Neural cell (in vitro differentiated cells): ENCODE data around the gene SMIM14. TPM values are rescaled to one million over a fixed set of nuclear protein-coding genes. Genes with fewer than 3 reads are reported as not detected.

Experiments used
- H2AFZ ChIP-seq: fragments of 200-600, 300-800 bp; sonication (generic), shearing (Covaris generic); 2 replicates; pipeline ENCODE4 v1.6.0; 2014; ENCODE audit warnings: low read depth, mild to moderate bottlenecking, antibody characterized with exemption, low read length, moderate library complexity
- H3F3A ChIP-seq: fragments of 200-600 bp; shearing (Covaris generic); 2 replicates; pipeline ENCODE4 v1.6.1; 2016; ENCODE audit warnings: mild to moderate bottlenecking, moderate library complexity, mixed read lengths, antibody characterized with exemption, low read length; ENCODE audit not compliant: insufficient read depth, poor library complexity, severe bottlenecking
- H3K27ac ChIP-seq: fragments of 200-600, 300-800 bp; sonication (generic), shearing (Covaris generic); 2 replicates; pipeline ENCODE4 v1.5.1; 2014; ENCODE audit warnings: mild to moderate bottlenecking, low read length, moderate library complexity
- H3K27me3 ChIP-seq: fragments of 300-800, 200-600 bp; sonication (generic), shearing (Covaris generic); 2 replicates; pipeline ENCODE4 v1.6.0; 2014; ENCODE audit warnings: mild to moderate bottlenecking, low read depth, low read length, moderate library complexity; ENCODE audit not compliant: insufficient read depth
- H3K36me3 ChIP-seq: fragments of 300-800, 200-600 bp; sonication (generic), shearing (Covaris generic); 2 replicates; pipeline ENCODE4 v1.5.1; 2014; ENCODE audit warnings: mild to moderate bottlenecking, antibody characterized with exemption, low read length, moderate library complexity; ENCODE audit not compliant: insufficient read depth
- H3K4me2 ChIP-seq: fragments of 300-800, 200-600 bp; sonication (generic), shearing (Covaris generic); 2 replicates; pipeline ENCODE4 v1.6.0; 2014; ENCODE audit warnings: mild to moderate bottlenecking, low read length
- H3K4me3 ChIP-seq: fragments of 300-800, 200-600 bp; sonication (generic), shearing (Covaris generic); 2 replicates; pipeline ENCODE4 v1.5.1; 2014; ENCODE audit warnings: mild to moderate bottlenecking, low read length, moderate library complexity
- H3K79me2 ChIP-seq: fragments of 200-600 bp; shearing (Covaris generic); replicated peaks from 2 replicates; pipeline ENCODE4 v1.6.0; 2014; ENCODE audit warnings: mild to moderate bottlenecking, low read length, moderate library complexity; ENCODE audit not compliant: insufficient read depth
- H3K9ac ChIP-seq: fragments of 300-800, 200-600 bp; sonication (generic), shearing (Covaris generic); 2 replicates; pipeline ENCODE4 v1.6.1; 2016; ENCODE audit warnings: mild to moderate bottlenecking, low read length, mixed read lengths
- H3K9me2 ChIP-seq: fragments of 200-600 bp; shearing (Covaris generic); 2 replicates; pipeline ENCODE4 v1.6.1; 2016; ENCODE audit warnings: mild to moderate bottlenecking, low read length, mixed read lengths; ENCODE audit not compliant: insufficient read depth
- H3K9me3 ChIP-seq: fragments of 200-600, 300-800 bp; sonication (generic), shearing (Covaris generic); 2 replicates; pipeline ENCODE4 v1.6.1; 2016; ENCODE audit warnings: mild to moderate bottlenecking, mixed run types, low read length, moderate library complexity, mixed read lengths
- H4K20me1 ChIP-seq: fragments of 200-600 bp; shearing (Covaris generic); 2 replicates; pipeline ENCODE4 v1.6.1; 2016; ENCODE audit warnings: mild to moderate bottlenecking, mixed run types; ENCODE audit not compliant: insufficient read depth
- CTCF ChIP-seq: fragments of 450-650 bp; IDR thresholded peaks from 2 replicates; pipeline ENCODE4 v1.5.1; 2014; ENCODE audit warnings: antibody characterized with exemption, mild to moderate bottlenecking, moderate library complexity; ENCODE audit not compliant: poor library complexity, severe bottlenecking
- EP300 ChIP-seq: fragments of 450-650 bp; conservative IDR thresholded peaks from 2 replicates; pipeline ENCODE4 v1.6.1; 2014; ENCODE audit warnings: antibody characterized with exemption, mild to moderate bottlenecking, moderate library complexity; ENCODE audit not compliant: poor library complexity, severe bottlenecking
- EZH2 ChIP-seq: fragments of 200-600, 300-800 bp; shearing (Covaris generic), sonication (generic); IDR thresholded peaks from 2 replicates; pipeline ENCODE4 v1.6.1; 2014; ENCODE audit warnings: antibody characterized with exemption, low read length, borderline replicate concordance, mild to moderate bottlenecking; ENCODE audit not compliant: insufficient read depth, poor library complexity, severe bottlenecking
- MXI1 ChIP-seq: fragments of 450-650 bp; conservative IDR thresholded peaks from 2 replicates; pipeline ENCODE4 v1.6.1; 2014; ENCODE audit warnings: antibody characterized with exemption, mild to moderate bottlenecking; ENCODE audit not compliant: poor library complexity, severe bottlenecking
- POLR2AphosphoS5 ChIP-seq: IDR thresholded peaks from 2 replicates; pipeline ENCODE4 v1.6.1; 2012
- RAD21 ChIP-seq: fragments of 450-650 bp; conservative IDR thresholded peaks from 2 replicates; pipeline ENCODE4 v1.6.1; 2014; ENCODE audit warnings: antibody characterized with exemption, mild to moderate bottlenecking, moderate library complexity
- SMC3 ChIP-seq: fragments of 450-650 bp; conservative IDR thresholded peaks from 2 replicates; pipeline ENCODE4 v1.6.1; 2014; ENCODE audit warnings: antibody characterized with exemption, mild to moderate bottlenecking, moderate library complexity; ENCODE audit not compliant: poor library complexity
- TAF1 ChIP-seq: IDR thresholded peaks from 2 replicates; pipeline ENCODE4 v1.6.1; 2012; ENCODE audit warnings: low read depth
- polyA plus RNA-seq: library from polyadenylated mRNA; depleted of rRNA; stranded (reverse); fragments of >200 nt; gene quantifications from 2 replicates; pipeline ENCODE4 v1.2.3, GENCODE V29; 2014
- TF ChIP-seq, protein P1 (sequence below): IDR thresholded peaks from 2 replicates; pipeline ENCODE4 v1.6.1; 2012; ENCODE audit warnings: borderline replicate concordance

The SMIM14 gene
- polyA plus RNA-seq, 1 donor from 2014 or later: 55.6 TPM

- peak overlapping the region; percentile 94 for H3K27ac ChIP-seq
- peak overlapping the region; percentile 81 for H2AFZ ChIP-seq
- H3K79me2 ChIP-seq: peaks cover 19% of the 10 kb centered on the region
Measured at GRCh38 chr4:39637221-39637585, 1.5 kb downstream of the SMIM14 start.

DNA sequence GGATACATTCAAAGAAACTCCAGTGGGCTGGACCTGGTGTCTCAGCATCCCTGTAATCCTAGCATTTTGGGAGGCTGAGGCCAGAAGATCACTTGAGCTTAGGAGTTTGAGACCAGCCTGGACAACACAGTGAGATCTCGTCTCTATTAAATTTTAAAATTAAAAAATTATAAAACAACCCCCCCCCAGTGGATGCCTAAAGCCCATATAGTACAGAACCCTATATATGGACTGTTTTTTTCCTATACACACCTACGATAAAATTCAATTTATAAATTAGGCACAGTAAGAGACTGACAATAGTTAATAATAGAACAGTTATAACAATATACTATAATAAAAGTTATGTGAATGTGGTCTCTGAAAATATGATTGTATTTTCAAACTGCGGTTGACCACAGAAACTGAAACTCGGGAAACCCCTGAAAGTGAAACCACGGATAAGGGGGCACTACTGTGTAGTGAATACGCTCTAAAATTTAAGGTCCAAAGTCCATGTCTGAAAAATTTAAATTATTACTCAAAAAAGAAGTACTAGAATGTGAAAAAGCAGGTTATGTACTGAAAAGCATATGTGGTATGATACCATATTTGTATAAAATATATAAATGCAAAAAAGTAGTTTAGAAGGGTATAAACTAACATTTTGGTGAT lies 2.0 kb downstream of the SMIM14 start:
- Histone ChIP-seq H3K4me3 (peak overlapping the region; percentile 89), H3F3A (no peaks in the 10 kb centered on the region), H2AFZ (no peak overlapping the region), H3K79me2 (peaks cover 19% of the 10 kb centered on the region), H3K27me3 (no peaks in the 10 kb centered on the region), H3K9me3 (no peaks in the 10 kb centered on the region), H3K27ac (no peak overlapping the region), H3K36me3 (no peaks in the 10 kb centered on the region), H3K9me2 (no peaks in the 10 kb centered on the region), H4K20me1 (no peaks in the 10 kb centered on the region), H3K9ac (peak overlapping the region; percentile 99), H3K4me2 (peak overlapping the region; percentile 92)
- TF ChIP-seq POLR2AphosphoS5: no peak
- no peak for TF ChIP-seq MXI1
- no peak for TF ChIP-seq EZH2
- no peak for TF ChIP-seq EP300
- no peak for TF ChIP-seq TAF1
- TF ChIP-seq RAD21: no peak
- TF ChIP-seq, protein P1, sequence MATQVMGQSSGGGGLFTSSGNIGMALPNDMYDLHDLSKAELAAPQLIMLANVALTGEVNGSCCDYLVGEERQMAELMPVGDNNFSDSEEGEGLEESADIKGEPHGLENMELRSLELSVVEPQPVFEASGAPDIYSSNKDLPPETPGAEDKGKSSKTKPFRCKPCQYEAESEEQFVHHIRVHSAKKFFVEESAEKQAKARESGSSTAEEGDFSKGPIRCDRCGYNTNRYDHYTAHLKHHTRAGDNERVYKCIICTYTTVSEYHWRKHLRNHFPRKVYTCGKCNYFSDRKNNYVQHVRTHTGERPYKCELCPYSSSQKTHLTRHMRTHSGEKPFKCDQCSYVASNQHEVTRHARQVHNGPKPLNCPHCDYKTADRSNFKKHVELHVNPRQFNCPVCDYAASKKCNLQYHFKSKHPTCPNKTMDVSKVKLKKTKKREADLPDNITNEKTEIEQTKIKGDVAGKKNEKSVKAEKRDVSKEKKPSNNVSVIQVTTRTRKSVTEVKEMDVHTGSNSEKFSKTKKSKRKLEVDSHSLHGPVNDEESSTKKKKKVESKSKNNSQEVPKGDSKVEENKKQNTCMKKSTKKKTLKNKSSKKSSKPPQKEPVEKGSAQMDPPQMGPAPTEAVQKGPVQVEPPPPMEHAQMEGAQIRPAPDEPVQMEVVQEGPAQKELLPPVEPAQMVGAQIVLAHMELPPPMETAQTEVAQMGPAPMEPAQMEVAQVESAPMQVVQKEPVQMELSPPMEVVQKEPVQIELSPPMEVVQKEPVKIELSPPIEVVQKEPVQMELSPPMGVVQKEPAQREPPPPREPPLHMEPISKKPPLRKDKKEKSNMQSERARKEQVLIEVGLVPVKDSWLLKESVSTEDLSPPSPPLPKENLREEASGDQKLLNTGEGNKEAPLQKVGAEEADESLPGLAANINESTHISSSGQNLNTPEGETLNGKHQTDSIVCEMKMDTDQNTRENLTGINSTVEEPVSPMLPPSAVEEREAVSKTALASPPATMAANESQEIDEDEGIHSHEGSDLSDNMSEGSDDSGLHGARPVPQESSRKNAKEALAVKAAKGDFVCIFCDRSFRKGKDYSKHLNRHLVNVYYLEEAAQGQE: no peak

More at GRCh38 chr4:39637221-39637585, 1.5 kb downstream of the SMIM14 start:
- peak overlapping the region; percentile 99 for H3K9ac ChIP-seq
- no peaks in the 10 kb centered on the region for H4K20me1 ChIP-seq
- peak overlapping the region; percentile 92 for H3K4me2 ChIP-seq
- H3K4me3 ChIP-seq: peak overlapping the region; percentile 89
- no peaks in the 10 kb centered on the region for H3F3A ChIP-seq
- TF ChIP-seq MXI1 (peak; percentile 25), EP300 (no peak)
- H3K9me3 ChIP-seq: no peaks in the 10 kb centered on the region
- no peaks in the 10 kb centered on the region for H3K27me3 ChIP-seq
- H3K9me2 ChIP-seq: no peaks in the 10 kb centered on the region
- no peaks in the 10 kb centered on the region for H3K36me3 ChIP-seq

- Histone ChIP-seq H3K9me3 (no peaks in the 10 kb centered on the region), H3K27ac (no peak overlapping the region), H3K9ac (no peak overlapping the region), H3F3A (no peaks in the 10 kb centered on the region), H3K36me3 (no peaks in the 10 kb centered on the region), H2AFZ (no peak overlapping the region), H4K20me1 (no peaks in the 10 kb centered on the region), H3K27me3 (no peaks in the 10 kb centered on the region), H3K79me2 (peaks cover 19% of the 10 kb centered on the region), H3K4me2 (no peak overlapping the region), H3K9me2 (no peaks in the 10 kb centered on the region), H3K4me3 (peak overlapping the region; percentile 16)
- no peak for TF ChIP-seq MXI1
- TF ChIP-seq SMC3: no peak
- TF ChIP-seq CTCF: no peak
Measured at GRCh38 chr4:39635023-39635422, 3.6 kb downstream of the SMIM14 start.
